SK-N-SH (cell line): ENCODE measurements around the gene BBS9. TPM values are rescaled to one million over a fixed set of nuclear protein-coding genes. Genes with fewer than 3 reads are reported as not detected.

Experiments used
- CTCF ChIA-PET: fragments of 300-600, 350-600 bp; formaldehyde crosslinking; extraction: SDS; loops from one replicate; lab custom pipeline; 2021; lab: Yijun Ruan, JAX
- POLR2A ChIA-PET: fragments of 350-600 bp; sonication (Branson Sonifier 250); formaldehyde crosslinking; extraction: SDS; loops from one replicate; lab custom pipeline; 2020; ENCODE audit warnings: antibody characterized with exemption, inconsistent platforms; lab: Yijun Ruan, JAX
- DNase-seq: peaks from one replicate; pipeline ENCODE4 v3.0.0; 2012
- H2AFZ ChIP-seq: fragments of 200-600 bp; sonication (generic); 2 replicates; pipeline ENCODE4 v1.8.1; 2016; ENCODE audit warnings: antibody characterized with exemption, mild to moderate bottlenecking, low read depth
- H3F3A ChIP-seq: fragments of 200-600 bp; sonication (generic); replicated peaks from 2 replicates; pipeline ENCODE3; 2016; ENCODE audit warnings: antibody characterized with exemption, mild to moderate bottlenecking; ENCODE audit not compliant: insufficient read depth
- H3K27ac ChIP-seq, 2 experiments: fragments of 200-500 bp in 1 of 2; fragments of 200-600 bp in 1 of 2; sonication (Bioruptor generic) in 1 of 2; sonication (generic), shearing (Covaris generic) in 1 of 2; 2 replicates each; pipeline versions ENCODE4 v1.5.1 to v1.6.1; 2014 to 2016; ENCODE audit warnings: low read depth in 2 of 2, inconsistent platforms in 1 of 2, low read length in 1 of 2, mild to moderate bottlenecking in 1 of 2, mixed read lengths in 1 of 2
- H3K27me3 ChIP-seq: fragments of 200-600 bp; sonication (generic), shearing (Covaris generic); 2 replicates; pipeline ENCODE4 v1.6.1; 2016; ENCODE audit warnings: mixed run types; ENCODE audit not compliant: insufficient read depth
- H3K36me3 ChIP-seq, 2 experiments: fragments of 200-500 bp in 1 of 2; fragments of 200-600 bp in 1 of 2; sonication (Bioruptor generic) in 1 of 2; sonication (generic) in 1 of 2; replicated peaks in 1 of 2; 2 replicates each; pipeline versions ENCODE3 to v1.5.1; 2014 to 2016; ENCODE audit warnings: low read length in 1 of 2, mild to moderate bottlenecking in 1 of 2; ENCODE audit not compliant: insufficient read depth in 2 of 2, control insufficient read depth in 1 of 2
- H3K4me1 ChIP-seq, 2 experiments: fragments of 200-500 bp in 1 of 2; fragments of 200-600 bp in 1 of 2; sonication (Bioruptor generic) in 1 of 2; sonication (generic), shearing (Covaris generic) in 1 of 2; 2 replicates each; pipeline versions ENCODE4 v1.5.1 to v1.6.1; 2014 to 2016; ENCODE audit warnings: low read depth in 1 of 2, low read length in 1 of 2, mixed run types in 1 of 2; ENCODE audit not compliant: insufficient read depth in 2 of 2, control insufficient read depth in 1 of 2
- H3K4me2 ChIP-seq: fragments of 200-600 bp; sonication (generic), shearing (Covaris generic); 2 replicates; pipeline ENCODE4 v1.6.1; 2017; ENCODE audit warnings: mixed run types
- H3K4me3 ChIP-seq, 2 experiments: fragments of 200-500 bp in 1 of 2; fragments of 200-600 bp in 1 of 2; sonication (Bioruptor generic) in 1 of 2; sonication (generic), shearing (Covaris generic) in 1 of 2; 2 replicates each; pipeline versions ENCODE4 v1.5.1 to v1.8.1; 2014 to 2016; ENCODE audit warnings: low read depth in 2 of 2, inconsistent platforms in 1 of 2, low read length in 1 of 2, mild to moderate bottlenecking in 1 of 2, mixed read lengths in 1 of 2, moderate library complexity in 1 of 2
- H3K79me2 ChIP-seq: fragments of 200-600 bp; sonication (generic); 2 replicates; pipeline ENCODE4 v1.8.1; 2017; ENCODE audit warnings: mild to moderate bottlenecking; ENCODE audit not compliant: insufficient read depth
- H3K9ac ChIP-seq: fragments of 200-600 bp; sonication (generic); 2 replicates; pipeline ENCODE4 v1.6.1; 2017; ENCODE audit warnings: mixed run types
- H3K9me2 ChIP-seq: fragments of 200-600 bp; sonication (generic); 2 replicates; pipeline ENCODE4 v1.6.1; 2017; ENCODE audit warnings: mixed run types
- H3K9me3 ChIP-seq: fragments of 200-600 bp; sonication (generic); 2 replicates; pipeline ENCODE4 v1.6.1; 2017; ENCODE audit warnings: mixed run types, mild to moderate bottlenecking, moderate library complexity
- H4K20me1 ChIP-seq: fragments of 200-600 bp; sonication (generic); 2 replicates; pipeline ENCODE4 v1.6.1; 2017; ENCODE audit warnings: mild to moderate bottlenecking, mixed run types; ENCODE audit not compliant: insufficient read depth
- CHD2 ChIP-seq: fragments of 150-350 bp; IDR thresholded peaks from 2 replicates; pipeline ENCODE4 v1.6.1; 2018; ENCODE audit warnings: low read length; ENCODE audit not compliant: partially characterized antibody
- ELF1 ChIP-seq: IDR thresholded peaks from 2 replicates; pipeline ENCODE4 v1.4.0; 2012
- EZH2phosphoT487 ChIP-seq: fragments of 200-600 bp; sonication (generic); IDR thresholded peaks from 2 replicates; pipeline ENCODE4 v1.6.1; 2017; ENCODE audit warnings: low read depth, mixed run types, mild to moderate bottlenecking, antibody characterized with exemption, moderate library complexity, borderline replicate concordance
- FOSL2 ChIP-seq: IDR thresholded peaks from 2 replicates; pipeline ENCODE4 v1.4.0; 2012; ENCODE audit warnings: low read depth, mild to moderate bottlenecking, moderate library complexity, borderline replicate concordance
- FOXJ3 ChIP-seq: sonication (generic); formaldehyde crosslinking; IDR thresholded peaks from 2 replicates; pipeline ENCODE4 v1.5.1; 2020; ENCODE audit warnings: mild to moderate bottlenecking, missing genetic modification reagents
- FOXM1 ChIP-seq: IDR thresholded peaks from 2 replicates; pipeline ENCODE4 v1.4.0; 2012; ENCODE audit warnings: low read depth, mild to moderate bottlenecking
- GABPA ChIP-seq: IDR thresholded peaks from 2 replicates; pipeline ENCODE4 v1.4.0; 2012; ENCODE audit warnings: low read depth, mild to moderate bottlenecking
- MAX ChIP-seq: IDR thresholded peaks from 2 replicates; pipeline ENCODE4 v1.4.0; 2012; ENCODE audit warnings: low read depth
- MEF2A ChIP-seq: IDR thresholded peaks from 2 replicates; pipeline ENCODE4 v1.4.0; 2012; ENCODE audit warnings: low read depth, borderline replicate concordance
- NFIC ChIP-seq: IDR thresholded peaks from 2 replicates; pipeline ENCODE4 v1.4.0; 2012; ENCODE audit warnings: borderline replicate concordance
- NRF1 ChIP-seq: IDR thresholded peaks from 2 replicates; pipeline ENCODE4 v1.6.1; 2012; ENCODE audit warnings: low read depth, mild to moderate bottlenecking, low read length
- RAD21 ChIP-seq: IDR thresholded peaks from 2 replicates; pipeline ENCODE4 v1.6.1; 2012; ENCODE audit warnings: mild to moderate bottlenecking, low read length
- RCOR1 ChIP-seq: fragments of 150-350 bp; IDR thresholded peaks from 2 replicates; pipeline ENCODE4 v1.6.1; 2017; ENCODE audit warnings: antibody characterized with exemption, low read length
- REST ChIP-seq: IDR thresholded peaks from 2 replicates; pipeline ENCODE4 v1.6.1; 2012; ENCODE audit warnings: mild to moderate bottlenecking, low read depth, low read length, moderate library complexity
- RXRA ChIP-seq: IDR thresholded peaks from 2 replicates; pipeline ENCODE4 v1.4.0; 2012; ENCODE audit warnings: low read depth, mild to moderate bottlenecking, borderline replicate concordance
- SIN3A ChIP-seq: IDR thresholded peaks from 2 replicates; pipeline ENCODE4 v1.6.1; 2012; ENCODE audit warnings: low read depth, mild to moderate bottlenecking, low read length, moderate library complexity, borderline replicate concordance
- SMC3 ChIP-seq: IDR thresholded peaks from 2 replicates; pipeline ENCODE4 v1.6.1; 2012; ENCODE audit warnings: low read depth, low read length, improper control_type of control experiment
- TAF1 ChIP-seq: IDR thresholded peaks from 2 replicates; pipeline ENCODE4 v1.6.1; 2012; ENCODE audit warnings: low read depth, mild to moderate bottlenecking, low read length, moderate library complexity, borderline replicate concordance
- TEAD4 ChIP-seq: IDR thresholded peaks from 2 replicates; pipeline ENCODE4 v1.4.0; 2012; ENCODE audit warnings: mild to moderate bottlenecking, borderline replicate concordance; ENCODE audit not compliant: insufficient read depth
- USF1 ChIP-seq: IDR thresholded peaks from 2 replicates; pipeline ENCODE4 v1.4.0; 2012; ENCODE audit warnings: low read depth, borderline replicate concordance
- USF2 ChIP-seq: fragments of 150-350 bp; IDR thresholded peaks from 2 replicates; pipeline ENCODE4 v1.6.1; 2017; ENCODE audit warnings: antibody characterized with exemption, low read length, low read depth, borderline replicate concordance
- ZBTB33 ChIP-seq: IDR thresholded peaks from 2 replicates; pipeline ENCODE4 v1.4.0; 2012; ENCODE audit warnings: low read depth, borderline replicate concordance
- WGBS: methylation state at CpG from one replicate; pipeline ENCODE4 v1.1.6; 2017; ENCODE audit warnings: low lambda C conversion rate; 5-methylcytosine and 5-hydroxymethylcytosine counted together
- polyA plus RNA-seq, 3 experiments: library from polyadenylated mRNA; depleted of rRNA; stranded (reverse); fragments of >200 nt; gene quantifications; 2 replicates each; pipeline ENCODE4 v1.2.3, GENCODE V29; 2012

BBS9 gene
- polyA plus RNA-seq, 1 of the 3 experiments (the other 2 are of a cell fraction) = 7.5 TPM

- Histone ChIP-seq H2AFZ (no peak overlapping the region), H3K9me3 (peaks cover 12% of the 10 kb centered on the region), H3K36me3 (no peaks in the 10 kb centered on the region), H4K20me1 (no peaks in the 10 kb centered on the region), H3K4me1 (peaks cover 0 to 3% of the 10 kb centered on the region in 2 experiments; a peak in 1 of 4 replicates), H3K9me2 (no peaks in the 10 kb centered on the region), H3F3A (no peaks in the 10 kb centered on the region), H3K27ac (no peak overlapping the region), H3K9ac (no peak overlapping the region), H3K79me2 (no peaks in the 10 kb centered on the region), H3K4me2 (no peak overlapping the region), H3K27me3 (no peaks in the 10 kb centered on the region), H3K4me3 (no peak overlapping the region)
- no peak for DNase-seq
- TF ChIP-seq RCOR1 (no peak), REST (no peak), USF1 (no peak), RAD21 (no peak), FOXM1 (no peak), TEAD4 (no peak), CHD2 (no peak), ELF1 (no peak), GABPA (no peak), FOSL2 (no peak), SMC3 (no peak), RXRA (no peak), TAF1 (no peak)
- ChIA-PET CTCF (interaction anchor here (1.1 kb wide), 1 partner anchor 11 kb away, joined by 3 read pairs; no protein-coding TSS in a partner anchor), POLR2A (no interaction called here)
Observed at GRCh38 chr7:33114976-33115375, 14.4 kb upstream of the BBS9 start.

GRCh38 chr7:33118383-33118782, 11.0 kb upstream of the BBS9 start:
- no peaks in the 10 kb centered on the region for H3K27me3 ChIP-seq
- CTCF ChIA-PET = interaction anchor here (1.6 kb wide), 1 partner anchor 10 kb away, joined by 5 read pairs; no protein-coding TSS in a partner anchor
- no peak for TF ChIP-seq MAX
- no peak for TF ChIP-seq ELF1
- TF ChIP-seq FOSL2 = no peak
- no peak for TF ChIP-seq SIN3A
- TF ChIP-seq MEF2A = no peak
- TF ChIP-seq RCOR1 = no peak
- TF ChIP-seq EZH2phosphoT487 = no peak
- no peak for TF ChIP-seq ZBTB33
- TF ChIP-seq NFIC = no peak
- no peak for TF ChIP-seq FOXJ3 (CRISPR knock-in tag)
- no peak for TF ChIP-seq SMC3
- TF ChIP-seq NRF1 = no peak
- no peak for TF ChIP-seq USF2

More at GRCh38 chr7:33118383-33118782, 11.0 kb upstream of the BBS9 start:
- H3K27ac ChIP-seq = no peak overlapping the region
- no peaks in the 10 kb centered on the region for H3F3A ChIP-seq
- 63% methylated on average over 3 of the region's 3 CpGs for WGBS
- H3K9ac ChIP-seq = no peak overlapping the region
- no peaks in the 10 kb centered on the region for H3K4me1 ChIP-seq
- H3K79me2 ChIP-seq = no peaks in the 10 kb centered on the region
- peaks cover 15% of the 10 kb centered on the region for H3K9me3 ChIP-seq
- POLR2A ChIA-PET = no interaction called here
- H3K4me3 ChIP-seq = no peak overlapping the region
- no peak for DNase-seq
- no peaks in the 10 kb centered on the region for H3K9me2 ChIP-seq
- no peaks in the 10 kb centered on the region for H3K36me3 ChIP-seq
- H3K4me2 ChIP-seq = no peak overlapping the region
- H2AFZ ChIP-seq = no peak overlapping the region
- no peaks in the 10 kb centered on the region for H4K20me1 ChIP-seq
